DMS53 treated with DMSO at 0.1 percent for 48 hours (cell line): ENCODE measurements around the gene DGKH.
"Not testable (repeated sequence)": the region's sequence is repeated elsewhere in the genome, so short reads cannot be mapped to it uniquely, and the experiment has no call there.

Experiments used
- DNase-seq: peaks from one replicate; lab custom pipeline; 2025; ENCODE audit not compliant: unreplicated experiment; lab: John Stamatoyannopoulos, UW

DGKH gene

DNA sequence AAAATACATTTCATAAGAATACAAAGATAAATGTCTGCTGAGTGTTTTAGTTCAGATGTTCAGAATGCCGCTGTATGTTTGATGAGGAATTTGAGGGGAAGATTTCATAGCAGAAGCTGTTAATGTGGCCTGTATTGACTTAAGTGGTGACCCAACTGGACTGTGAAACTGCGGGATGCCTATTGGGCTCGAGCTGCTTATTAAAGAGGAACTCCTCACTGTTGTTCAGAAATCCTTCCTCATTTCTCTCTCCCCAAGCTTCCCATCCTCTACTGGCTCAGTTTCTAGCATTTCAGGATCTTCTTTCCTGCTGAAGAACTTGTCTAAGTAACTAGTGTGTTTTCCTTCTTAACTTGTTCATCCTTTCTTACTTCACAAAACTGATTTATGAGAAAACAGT, 20.4 kb downstream of the DGKH start:
- DNase-seq: no peak

DNA sequence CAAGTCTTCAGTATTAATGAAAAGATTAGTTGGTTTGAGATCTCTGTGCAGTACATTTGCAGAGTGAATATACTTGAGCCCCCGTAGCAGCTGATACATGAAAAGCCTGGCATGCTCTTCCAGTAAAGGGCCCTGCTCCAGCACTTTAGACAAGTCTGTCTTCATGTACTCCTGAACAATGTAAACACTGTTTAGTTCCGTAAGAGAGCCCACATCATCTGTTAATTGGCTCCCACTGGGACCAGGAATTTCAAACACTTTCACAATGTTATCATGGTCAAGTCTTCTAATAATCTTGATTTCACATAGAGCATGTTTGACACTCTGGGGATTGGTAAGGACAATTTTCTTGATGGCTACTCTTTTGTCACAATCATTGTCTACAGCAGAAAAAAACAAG, 22.2 kb downstream of the DGKH start:
- not testable (repeated sequence) for DNase-seq

DNA sequence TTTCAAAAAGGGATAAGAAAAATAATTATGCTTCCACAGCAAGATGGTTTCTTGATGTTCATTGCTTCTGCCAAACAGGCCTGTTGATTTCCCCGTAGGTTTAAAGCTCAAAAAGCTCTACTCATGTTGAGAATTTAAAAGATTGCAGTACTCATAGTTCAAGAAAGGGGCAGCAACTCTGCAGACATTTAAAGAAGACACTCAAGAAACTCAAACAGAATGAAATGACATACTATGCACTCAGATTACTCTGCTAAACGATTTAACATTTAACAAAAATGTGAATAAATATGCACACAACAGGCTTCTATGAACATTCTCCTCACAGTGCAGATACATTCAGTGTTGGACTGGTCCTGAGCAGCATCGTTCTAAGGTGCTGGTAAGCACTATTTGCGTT, 22.7 kb downstream of the DGKH start:
- not testable (repeated sequence) for DNase-seq

DNA sequence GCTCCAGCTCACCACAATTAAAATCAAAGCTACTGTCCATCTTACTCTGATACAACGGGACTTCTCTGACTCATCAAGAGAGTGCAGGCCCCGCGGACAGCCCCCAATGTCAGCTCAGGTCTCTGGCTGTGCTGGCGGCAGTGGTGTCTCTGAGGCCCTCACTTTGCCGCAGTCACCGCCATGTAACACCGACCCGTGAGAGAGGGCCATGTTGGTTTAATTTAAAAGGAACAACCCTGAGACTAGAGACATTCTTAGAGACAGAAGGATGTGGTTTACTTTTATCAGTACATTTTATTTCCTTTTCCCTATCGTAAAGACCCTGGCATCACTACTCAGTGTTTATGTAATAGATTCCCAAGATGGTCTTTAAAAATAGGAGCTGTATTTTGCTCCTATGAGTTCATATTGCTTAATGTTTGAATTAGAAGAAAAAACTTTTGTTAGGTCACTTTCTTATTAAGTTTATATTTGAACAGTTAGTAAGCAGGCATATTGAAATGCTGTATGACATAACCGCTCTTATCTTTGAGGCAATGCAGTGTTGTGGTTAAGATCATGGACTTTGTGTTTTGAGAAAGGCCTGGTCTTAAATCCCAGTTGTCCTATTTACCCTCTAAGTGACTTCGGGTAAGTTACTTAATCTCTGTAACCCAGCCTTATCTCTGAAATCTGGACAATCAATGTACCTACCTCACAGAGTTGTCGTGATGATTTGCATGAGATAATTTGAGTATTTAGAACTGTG, 23.4 kb downstream of the DGKH start:
- no peak for DNase-seq

DNA sequence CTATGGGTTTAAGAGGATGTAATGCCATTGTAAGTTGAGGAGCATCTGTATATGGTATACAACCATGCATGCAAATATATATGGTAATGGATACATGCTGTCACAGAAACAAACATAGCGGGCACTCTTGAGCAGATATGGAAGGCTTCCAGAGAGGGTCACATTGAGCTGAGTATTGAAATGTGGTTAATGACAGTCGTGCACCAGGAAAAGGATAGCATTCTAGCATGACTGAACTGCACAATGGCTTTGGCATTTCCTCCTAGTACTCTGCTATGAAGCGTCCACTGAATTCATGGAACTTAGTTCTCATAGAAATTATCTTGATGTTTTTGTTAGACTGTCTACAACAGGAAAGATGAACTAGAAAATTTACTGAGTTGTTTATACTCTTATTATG, 25.2 kb downstream of the DGKH start:
- DNase-seq: no peak

DNA sequence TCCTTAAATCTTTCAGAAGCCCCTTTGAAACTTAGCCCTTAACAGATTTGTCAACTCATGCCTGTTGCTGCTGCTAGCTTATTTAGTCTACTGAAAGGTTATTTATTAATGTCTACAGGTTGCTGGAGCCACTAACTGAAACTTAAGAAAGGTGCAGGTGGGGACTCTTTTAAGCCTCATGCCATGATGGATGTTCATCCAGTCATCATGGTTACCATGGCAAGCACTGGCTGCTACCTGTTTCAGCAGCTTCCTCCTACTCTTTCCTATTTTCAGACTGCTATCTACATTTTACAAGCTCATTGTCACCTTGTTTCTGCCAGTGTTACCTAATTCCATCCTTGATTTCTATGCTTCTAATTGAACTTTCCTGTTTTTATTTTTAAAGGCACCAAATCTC, 27.1 kb downstream of the DGKH start:
- no peak for DNase-seq

DNA sequence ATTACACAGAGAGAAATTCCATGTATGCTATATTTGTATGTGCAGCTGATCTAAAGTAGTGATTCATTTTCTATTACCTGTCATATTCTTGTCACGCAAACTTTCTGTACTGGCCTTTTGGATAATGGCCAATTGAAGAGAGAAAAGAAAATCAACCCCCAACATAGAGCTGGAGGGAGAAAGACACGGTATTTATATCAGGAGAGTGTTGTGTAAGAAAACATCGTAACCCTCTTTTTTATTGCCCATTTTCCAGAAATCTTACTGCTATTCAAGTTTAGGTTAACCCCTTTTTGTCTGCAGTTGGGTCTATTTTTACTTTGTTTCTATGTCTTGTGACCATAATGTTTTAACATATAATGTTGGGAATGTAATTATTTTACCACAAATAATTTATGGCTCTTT, 27.9 kb downstream of the DGKH start:
- DNase-seq: no peak

DNA sequence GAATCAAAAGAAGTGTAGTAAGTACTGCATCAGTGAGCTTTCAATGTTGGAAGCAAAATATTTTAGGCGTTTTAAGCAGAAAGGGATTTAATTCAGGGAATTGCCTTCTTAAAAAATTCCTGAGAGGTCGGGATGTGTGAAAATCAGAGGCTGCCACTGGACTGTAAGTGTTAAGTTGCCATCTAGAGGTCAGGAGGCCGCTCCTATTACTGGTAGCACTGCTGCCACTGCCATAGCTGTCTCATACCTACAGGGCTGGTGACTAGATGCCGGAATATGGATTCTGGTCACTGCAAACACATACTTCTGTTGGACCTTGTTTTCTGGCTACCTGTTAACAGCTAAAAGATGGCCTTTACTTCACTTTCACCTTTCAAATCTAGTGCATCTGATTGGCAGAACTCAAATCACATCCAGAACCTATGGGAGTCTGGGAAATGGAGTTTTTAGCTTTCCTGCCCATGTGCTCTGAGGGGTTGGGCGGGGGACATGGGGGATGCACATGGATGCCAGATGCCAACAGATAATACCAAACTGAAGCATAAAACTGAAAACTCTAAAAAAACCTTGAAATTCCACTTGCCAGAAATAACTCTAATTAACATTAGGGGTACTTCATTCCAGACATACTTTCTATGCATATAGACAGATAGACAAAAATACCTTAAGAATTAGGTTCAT, 29.8 kb downstream of the DGKH start:
- no peak for DNase-seq

DNA sequence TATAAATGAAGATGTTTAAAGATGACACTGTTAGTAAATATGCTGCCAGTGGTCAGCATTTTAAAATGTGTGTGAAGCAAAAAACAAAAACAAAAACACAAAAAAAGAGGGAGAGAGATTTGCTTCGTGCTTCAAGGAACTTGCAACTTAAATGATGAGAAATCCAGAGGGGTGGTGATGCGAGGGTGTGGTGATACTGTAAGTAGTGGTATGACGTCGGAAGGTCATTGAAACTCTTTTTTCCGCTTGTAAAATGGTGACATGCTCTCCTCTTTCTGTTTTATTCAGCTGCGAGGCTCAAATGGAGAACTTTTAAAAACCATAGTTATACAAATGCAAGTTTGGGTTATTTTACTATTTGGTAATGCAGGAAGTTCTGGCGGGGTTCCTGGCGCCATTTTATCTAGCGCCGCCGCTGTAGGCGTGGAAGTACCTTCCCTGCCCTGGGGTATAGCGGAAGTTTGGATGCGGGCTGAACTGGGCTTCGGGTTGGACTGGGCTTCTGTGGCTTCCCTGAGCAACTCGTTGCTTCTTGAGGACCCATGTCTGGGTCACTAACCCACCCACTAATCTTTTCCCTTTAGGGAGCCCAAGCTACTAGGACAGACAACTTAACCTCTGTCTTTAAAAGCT, 34.8 kb downstream of the DGKH start:
- DNase-seq: no peak

DNA sequence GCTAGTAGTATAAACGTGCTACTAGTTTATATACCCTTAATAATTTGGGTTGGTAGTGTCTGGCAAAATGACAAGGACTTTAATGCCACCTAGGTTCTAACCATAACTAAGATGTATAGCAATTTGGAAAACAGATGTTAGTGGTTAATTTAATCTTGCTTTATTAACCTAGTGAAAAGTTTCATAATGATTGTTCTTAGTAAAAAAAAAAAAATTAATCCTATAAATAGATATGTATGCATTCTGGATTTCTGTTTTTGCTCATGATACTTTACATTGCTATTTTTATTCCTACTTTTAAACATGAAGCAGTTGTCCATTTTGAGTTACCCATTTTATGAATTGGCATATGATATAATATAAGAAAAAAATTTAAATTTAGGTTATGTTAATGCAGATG, 36.3 kb downstream of the DGKH start:
- DNase-seq: no peak

DNA sequence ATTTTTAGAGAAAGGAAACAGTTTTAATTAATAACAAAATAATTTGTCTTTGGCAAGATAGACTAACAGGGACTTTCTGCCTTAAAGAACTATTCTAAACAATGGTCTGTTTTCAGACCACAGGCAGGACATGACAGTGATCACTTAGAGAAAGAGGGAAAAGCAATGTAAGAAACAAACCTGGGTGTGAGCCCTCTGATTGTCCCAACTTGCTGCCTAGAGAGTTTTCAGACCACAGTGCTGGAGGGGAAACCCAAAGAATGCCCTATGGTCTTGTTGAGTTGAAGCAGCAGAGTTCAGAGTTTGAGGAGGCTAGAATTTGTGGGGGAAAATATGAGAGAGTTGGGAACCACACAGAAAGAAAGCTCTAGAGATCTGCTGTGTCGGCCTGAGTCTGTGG, 38.1 kb downstream of the DGKH start:
- no peak for DNase-seq

DNA sequence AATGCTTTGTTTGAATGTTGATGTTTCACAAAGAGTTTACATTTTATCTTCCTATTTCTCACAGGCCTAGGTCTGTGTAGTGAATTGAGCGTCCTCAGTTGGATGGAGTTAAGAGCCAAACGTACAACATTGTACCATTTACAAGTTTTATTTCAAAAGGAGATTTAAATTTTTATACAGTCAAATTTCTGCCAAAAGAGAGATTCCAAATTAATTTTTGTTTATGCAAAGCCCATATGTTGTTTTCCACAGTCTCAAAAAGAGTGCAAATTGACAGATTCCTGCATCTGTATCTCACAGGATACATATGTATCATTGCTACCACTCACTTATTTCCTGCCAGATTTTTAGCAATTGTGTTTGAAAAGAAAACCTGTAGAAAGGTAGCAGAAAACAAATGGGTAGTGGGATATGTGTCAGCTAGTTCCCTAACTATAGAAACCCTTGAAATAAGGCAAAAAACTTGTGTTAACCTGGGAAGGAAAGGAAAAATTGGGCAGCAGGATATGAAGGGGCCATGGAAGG, 46.1 kb downstream of the DGKH start:
- DNase-seq: no peak

DNA sequence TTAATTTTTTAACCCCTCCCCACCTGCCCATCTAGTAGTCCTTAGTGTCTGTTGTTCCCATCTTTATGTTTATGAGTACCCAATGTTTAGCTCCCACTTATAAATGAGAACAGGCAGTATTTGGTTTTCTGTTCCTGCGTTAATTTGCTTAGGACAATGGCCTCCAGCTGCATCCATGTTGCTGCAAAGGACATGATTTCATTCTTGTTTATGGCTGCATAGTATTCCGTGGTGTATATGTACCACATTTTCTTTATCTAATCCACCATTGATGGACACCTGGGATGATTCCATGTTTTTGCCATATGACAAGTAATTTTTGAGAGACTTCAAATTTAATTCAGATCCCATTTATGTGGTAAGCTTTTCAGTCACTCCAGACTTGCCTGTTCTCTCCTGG, 47.8 kb downstream of the DGKH start:
- not testable (repeated sequence) for DNase-seq

DNA sequence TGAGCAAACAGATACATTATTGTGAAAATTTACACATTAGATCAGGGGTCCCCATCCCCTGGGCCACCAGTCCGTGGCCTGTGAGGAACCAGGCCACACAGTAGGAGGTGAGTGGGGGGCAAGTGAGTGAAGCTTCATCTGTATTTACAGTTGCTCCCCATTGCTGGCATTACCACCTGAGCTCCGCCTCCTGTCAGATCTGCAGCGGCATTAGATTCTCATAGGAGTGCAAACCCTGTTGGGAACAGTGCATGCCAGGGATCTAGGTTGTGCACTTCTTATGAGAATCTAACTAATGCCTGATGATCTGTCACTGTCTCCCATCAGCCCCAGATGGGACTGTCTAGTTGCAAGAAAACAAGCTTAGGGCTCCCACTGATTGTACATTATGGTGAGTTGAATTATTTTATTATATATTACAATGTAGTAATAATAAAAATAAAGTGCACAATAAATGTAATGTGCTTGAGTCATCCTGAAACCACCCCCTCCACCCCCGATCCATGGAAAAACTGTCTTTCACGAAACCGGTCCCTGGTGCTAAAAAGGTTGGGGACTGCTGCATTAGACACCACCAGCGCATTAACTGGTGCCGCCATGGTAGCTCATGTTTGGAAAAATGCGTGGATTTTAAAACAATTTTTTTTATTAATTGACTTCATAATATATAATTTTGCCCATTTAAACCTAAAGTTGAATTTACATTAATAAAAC, 51.7 kb downstream of the DGKH start:
- no peak for DNase-seq

DNA sequence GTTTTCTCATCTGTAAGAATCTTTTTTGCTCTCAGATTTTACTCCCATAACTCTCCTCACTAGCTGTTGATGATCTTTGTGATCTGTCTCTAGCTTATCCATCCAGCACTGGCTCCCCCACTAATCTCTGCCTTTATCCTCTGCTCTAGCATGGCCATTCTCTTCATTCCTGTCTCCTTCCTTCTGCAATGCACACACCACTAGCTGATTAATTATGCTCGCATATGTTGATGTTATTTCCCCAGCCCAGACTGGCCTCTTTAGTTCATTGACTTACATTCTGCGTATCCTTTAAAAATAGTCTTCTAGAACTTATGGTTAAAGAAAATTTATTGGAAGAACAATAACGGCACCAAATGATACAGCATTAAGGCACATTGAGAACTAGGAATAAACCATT, 52.5 kb downstream of the DGKH start:
- no peak for DNase-seq

DNA sequence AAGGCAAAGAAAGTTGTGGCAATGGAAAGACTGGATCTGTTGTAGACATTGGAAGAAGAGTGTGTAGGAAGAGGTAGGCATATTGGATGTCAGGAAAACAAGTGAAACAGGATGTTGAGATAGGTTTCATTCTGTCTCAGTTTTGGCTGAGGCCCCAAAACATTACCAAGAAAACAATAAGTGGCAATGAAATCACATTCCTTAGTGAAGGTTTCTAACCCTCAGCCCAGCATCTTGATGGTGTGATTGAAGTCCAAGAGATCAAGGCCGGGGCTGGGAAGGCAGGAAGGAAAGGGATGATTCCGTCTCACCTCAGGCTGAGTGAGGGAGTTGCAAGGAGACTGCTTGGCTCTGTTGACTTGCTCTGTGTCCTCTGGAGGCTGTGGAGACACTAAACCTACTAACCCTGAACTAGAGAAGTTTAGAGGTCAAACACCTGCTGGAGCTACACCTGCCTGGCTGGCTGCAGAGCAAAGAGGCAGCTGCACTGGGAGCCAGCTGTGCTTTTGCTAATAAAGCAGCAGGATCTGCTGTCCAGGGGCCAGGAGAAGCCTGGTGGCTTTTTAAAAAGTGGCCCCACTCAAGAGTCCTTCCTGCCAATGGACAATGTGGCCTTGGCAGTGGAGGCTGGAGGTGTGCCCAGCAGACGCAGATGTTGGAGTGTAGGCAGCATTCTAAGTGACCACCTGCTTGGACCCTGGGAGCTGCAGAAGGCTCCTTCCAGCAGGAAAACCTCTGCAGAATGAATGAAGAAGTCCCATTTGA, 53.6 kb downstream of the DGKH start:
- DNase-seq: peak; percentile 44

DNA sequence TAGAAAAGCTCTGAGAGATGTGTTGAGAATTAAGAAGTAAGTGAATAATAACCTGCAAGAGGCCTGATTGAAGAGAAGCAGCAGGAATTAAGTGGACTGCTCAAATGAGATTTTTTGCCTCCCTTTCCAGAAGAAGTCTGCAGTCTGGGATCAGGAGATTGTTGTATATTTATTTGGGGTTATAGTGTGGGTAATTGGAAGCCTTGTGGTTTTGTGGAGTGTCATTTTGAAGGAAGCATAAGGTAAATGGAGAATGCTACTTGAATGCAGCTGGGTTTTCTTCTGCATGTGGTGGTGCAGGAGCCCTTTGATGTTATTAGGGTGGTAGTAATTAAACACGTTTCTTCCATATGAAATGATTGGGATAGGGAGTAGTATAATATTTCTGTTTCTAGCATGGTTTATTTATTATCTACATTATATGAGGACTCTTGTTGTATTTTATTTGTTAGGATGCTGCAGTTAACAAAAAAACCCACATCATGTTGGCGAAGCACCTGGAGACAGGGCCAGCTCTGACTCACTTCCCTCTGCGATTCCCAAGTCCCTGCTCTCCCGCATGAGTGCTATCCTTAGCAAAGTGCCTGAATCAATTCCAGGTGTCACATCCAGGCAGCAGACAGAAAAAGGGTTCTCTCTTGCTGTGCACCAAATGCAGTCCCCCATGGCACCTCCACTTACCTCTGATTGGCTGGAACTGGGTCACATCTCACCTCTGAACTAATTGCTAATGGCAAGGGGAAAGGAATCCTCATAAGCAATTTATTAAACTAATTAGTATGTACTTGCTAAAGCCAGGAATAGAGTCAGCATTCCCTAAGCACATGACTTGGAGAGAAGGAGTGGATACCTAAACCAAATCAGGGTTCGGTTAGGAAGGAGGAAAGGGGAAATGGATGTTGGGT, 54.8 kb downstream of the DGKH start:
- DNase-seq: no peak

DNA sequence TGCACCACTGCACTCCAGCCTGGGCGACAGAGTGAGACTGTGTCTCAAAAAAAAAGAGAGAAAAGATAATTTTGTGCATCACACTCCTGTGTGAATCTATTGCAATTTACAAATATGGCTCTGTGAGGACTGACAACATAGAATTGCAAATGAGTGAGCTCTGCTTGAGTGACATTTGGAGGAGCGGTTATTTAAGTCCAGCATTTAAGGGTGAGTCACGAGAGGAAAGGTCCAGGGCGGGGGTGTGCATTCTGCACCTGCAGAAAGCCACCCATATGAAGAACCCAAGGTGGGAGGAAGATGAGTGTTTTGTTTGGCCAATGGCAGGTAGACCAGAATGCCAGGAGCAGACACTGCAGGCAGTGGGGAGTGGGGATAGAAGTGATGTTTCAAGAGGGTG, 58.5 kb downstream of the DGKH start:
- no peak for DNase-seq

DNA sequence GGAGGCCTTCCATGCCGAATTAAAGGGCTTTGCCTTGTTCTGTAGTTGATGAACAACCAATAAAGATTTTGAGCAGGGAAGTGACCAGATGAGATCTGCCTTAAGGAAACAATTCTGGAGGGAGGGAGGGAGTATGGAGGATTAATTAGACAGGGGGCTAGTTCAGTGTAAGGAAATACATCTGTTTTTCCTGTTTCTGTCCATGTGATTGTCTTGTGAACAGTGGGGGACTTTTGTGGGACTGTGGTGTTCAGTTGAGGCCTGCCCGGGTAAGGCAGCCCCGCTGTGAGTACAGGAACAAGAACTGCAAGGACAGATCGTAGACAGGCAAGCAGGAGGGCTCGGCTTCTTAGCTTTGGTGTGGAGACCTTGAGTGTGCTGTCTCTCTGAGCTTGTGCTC, 59.0 kb downstream of the DGKH start:
- no peak for DNase-seq

DNA sequence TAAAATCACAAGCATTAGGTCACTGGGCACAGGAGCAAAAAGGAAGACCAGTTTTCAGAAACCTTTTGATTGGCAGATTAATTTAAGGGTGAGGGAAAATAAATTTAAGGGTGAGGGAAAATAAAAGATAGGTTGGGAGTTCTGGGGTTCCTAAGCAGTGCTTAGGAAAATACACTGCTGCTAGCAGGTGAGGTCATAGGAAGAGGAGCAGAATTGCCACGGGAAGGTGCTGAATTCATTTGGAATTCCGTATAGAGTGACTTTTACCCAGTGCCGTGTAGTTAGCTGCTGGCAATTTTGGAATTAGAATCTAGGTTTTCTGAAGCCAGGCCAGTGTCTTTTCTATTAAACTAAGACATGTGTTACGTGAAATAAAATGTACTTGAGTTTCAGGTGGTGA, 59.8 kb downstream of the DGKH start:
- DNase-seq: no peak
